SK-N-SH treated with all-trans-retinoic acid at 6 μM for 48 hours (cell line): Measurements from ENCODE around the gene TBC1D2B.

Experiments
- ARNTL ChIP-seq: fragments of 450-650 bp; formaldehyde crosslinking; IDR thresholded peaks from 2 replicates; pipeline ENCODE4 v1.5.0; 2020; ENCODE audit warnings: low read depth, mild to moderate bottlenecking, moderate library complexity, borderline replicate concordance
- ISL1 ChIP-seq: fragments of 250-450 bp; sonication (Bioruptor Pico); IDR thresholded peaks from 2 replicates; pipeline ENCODE4 v2.1.2; 2022; ENCODE audit warnings: mild to moderate bottlenecking, moderate library complexity
- OSR1 ChIP-seq: fragments of 250-450 bp; sonication (Bioruptor Pico); IDR thresholded peaks from 2 replicates; pipeline ENCODE4 v1.8.0; 2022; ENCODE audit warnings: moderate library complexity, mild to moderate bottlenecking, inconsistent platforms
- PPARA ChIP-seq: fragments of 250-450 bp; sonication (Bioruptor Pico); IDR thresholded peaks from 2 replicates; pipeline ENCODE4 v1.5.0; 2020; ENCODE audit warnings: mild to moderate bottlenecking, borderline replicate concordance
- TCF4 ChIP-seq: fragments of 250-450 bp; sonication (Bioruptor Pico); IDR thresholded peaks from 2 replicates; pipeline ENCODE4 v1.8.0; 2021; ENCODE audit warnings: mild to moderate bottlenecking, moderate library complexity, borderline replicate concordance
- ZC3H10 ChIP-seq: fragments of 250-450 bp; sonication (Bioruptor Pico); IDR thresholded peaks from 2 replicates; pipeline ENCODE4 v1.5.1; 2021; ENCODE audit warnings: mild to moderate bottlenecking, moderate library complexity
- ZFP3 ChIP-seq: fragments of 250-450 bp; sonication (Bioruptor Pico); IDR thresholded peaks from 2 replicates; pipeline ENCODE4 v1.5.0; 2020; ENCODE audit warnings: mild to moderate bottlenecking, moderate library complexity
- ZFP30 ChIP-seq: fragments of 450-650 bp; formaldehyde crosslinking; IDR thresholded peaks from 2 replicates; pipeline ENCODE4 v1.5.0; 2022; ENCODE audit warnings: mild to moderate bottlenecking, moderate library complexity
- ZNF565 ChIP-seq: fragments of 450-650 bp; formaldehyde crosslinking; conservative IDR thresholded peaks from 2 replicates; pipeline ENCODE4 v1.5.0; 2020; ENCODE audit warnings: low read depth, mild to moderate bottlenecking, moderate library complexity
- ZNF70 ChIP-seq: fragments of 450-650 bp; formaldehyde crosslinking; IDR thresholded peaks from 2 replicates; pipeline ENCODE4 v1.5.0; 2020; ENCODE audit warnings: mild to moderate bottlenecking, moderate library complexity
- TF ChIP-seq, protein P1 (sequence below): fragments of 250-450 bp; sonication (Bioruptor Pico); IDR thresholded peaks from 2 replicates; pipeline ENCODE4 v1.8.0; 2020; ENCODE audit warnings: mild to moderate bottlenecking, moderate library complexity, borderline replicate concordance

GRCh38 chr15:77974098-77974414 lies 103.5 kb downstream of the TBC1D2B start:
- TF ChIP-seq ZFP3 (CRISPR knock-in tag) (no peak), ZC3H10 (CRISPR knock-in tag) (no peak), ZNF70 (no peak), PPARA (CRISPR knock-in tag) (no peak), OSR1 (no peak), ZNF565 (CRISPR knock-in tag) (no peak), ARNTL (CRISPR knock-in tag) (no peak), TCF4 (CRISPR knock-in tag) (no peak), ZFP30 (CRISPR knock-in tag) (no peak), ISL1 (CRISPR knock-in tag) (no peak)
- TF ChIP-seq, protein P1, sequence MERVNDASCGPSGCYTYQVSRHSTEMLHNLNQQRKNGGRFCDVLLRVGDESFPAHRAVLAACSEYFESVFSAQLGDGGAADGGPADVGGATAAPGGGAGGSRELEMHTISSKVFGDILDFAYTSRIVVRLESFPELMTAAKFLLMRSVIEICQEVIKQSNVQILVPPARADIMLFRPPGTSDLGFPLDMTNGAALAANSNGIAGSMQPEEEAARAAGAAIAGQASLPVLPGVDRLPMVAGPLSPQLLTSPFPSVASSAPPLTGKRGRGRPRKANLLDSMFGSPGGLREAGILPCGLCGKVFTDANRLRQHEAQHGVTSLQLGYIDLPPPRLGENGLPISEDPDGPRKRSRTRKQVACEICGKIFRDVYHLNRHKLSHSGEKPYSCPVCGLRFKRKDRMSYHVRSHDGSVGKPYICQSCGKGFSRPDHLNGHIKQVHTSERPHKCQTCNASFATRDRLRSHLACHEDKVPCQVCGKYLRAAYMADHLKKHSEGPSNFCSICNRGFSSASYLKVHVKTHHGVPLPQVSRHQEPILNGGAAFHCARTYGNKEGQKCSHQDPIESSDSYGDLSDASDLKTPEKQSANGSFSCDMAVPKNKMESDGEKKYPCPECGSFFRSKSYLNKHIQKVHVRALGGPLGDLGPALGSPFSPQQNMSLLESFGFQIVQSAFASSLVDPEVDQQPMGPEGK (CRISPR knock-in tag) = no peak
